A204.1 (cell line): ENCODE data around the gene TNNI2.

Experiments used
- FAIRE-seq: peaks from 2 replicates; lab custom pipeline; 2012; peaks lifted over from hg19 to GRCh38; lab: Jason Lieb, UNC

Gene TNNI2

GRCh38 chr11:1847006-1847735 lies 8.4 kb downstream of the TNNI2 start:
- FAIRE-seq: no peak

- no peak for FAIRE-seq
Observed at GRCh38 chr11:1847926-1848639, 9.3 kb downstream of the TNNI2 start.

- no peak for FAIRE-seq
Observed at GRCh38 chr11:1848640-1849430, 10.1 kb downstream of the TNNI2 start.

GRCh38 chr11:1851468-1852180 lies 12.8 kb downstream of the TNNI2 start:
- no peak for FAIRE-seq

GRCh38 chr11:1852271-1852876 lies 13.6 kb downstream of the TNNI2 start:
- no peak for FAIRE-seq

GRCh38 chr11:1852877-1853276 lies 14.1 kb downstream of the TNNI2 start, which contains the start of gene LSP1:
Gene LSP1, plus strand, starts transcription at chr11:1853084. Its CDS starts 61 bp downstream, at chr11:1853145.
- FAIRE-seq: no peak

GRCh38 chr11:1853376-1854131 lies 14.8 kb downstream of the TNNI2 start:
- FAIRE-seq: no peak

- FAIRE-seq: no peak
Observed at GRCh38 chr11:1854132-1854948, 15.6 kb downstream of the TNNI2 start.

- no peak for FAIRE-seq
Observed at GRCh38 chr11:1854949-1855885, 16.4 kb downstream of the TNNI2 start.

GRCh38 chr11:1855886-1856265 lies 17.1 kb downstream of the TNNI2 start:
- FAIRE-seq: no peak

- FAIRE-seq: no peak
Observed at GRCh38 chr11:1856306-1857005, 17.7 kb downstream of the TNNI2 start.

- no peak for FAIRE-seq
Observed at GRCh38 chr11:1857064-1857463, 18.3 kb downstream of the TNNI2 start.

GRCh38 chr11:1858154-1858553 lies 19.4 kb downstream of the TNNI2 start:
- FAIRE-seq: no peak

GRCh38 chr11:1858576-1858975 lies 19.8 kb downstream of the TNNI2 start:
- FAIRE-seq: no peak

- no peak for FAIRE-seq
Observed at GRCh38 chr11:1859004-1859403, 20.2 kb downstream of the TNNI2 start.

- no peak for FAIRE-seq
Observed at GRCh38 chr11:1860108-1860507, 21.3 kb downstream of the TNNI2 start.

- no peak for FAIRE-seq
Observed at GRCh38 chr11:1861435-1862411, 22.9 kb downstream of the TNNI2 start.
